Astrocyte of the hippocampus (primary cell): ENCODE results near the gene GNAT2.

Source experiments
- DNase-seq: peaks from one replicate; pipeline ENCODE4 v3.0.0; 2011; ENCODE audit warnings: low read depth, low spot score

GNAT2 gene

GRCh38 chr1:109559995-109560394, 59.4 kb downstream of the GNAT2 start:
- DNase-seq, result no peak

- DNase-seq, result no peak
Observed at GRCh38 chr1:109557520-109557919, 61.9 kb downstream of the GNAT2 start.

GRCh38 chr1:109556563-109556962, 62.9 kb downstream of the GNAT2 start:
- no peak for DNase-seq
